NCI-H2107 treated with DMSO at 0.1 percent for 48 hours (cell line): ENCODE measurements around the gene ADGRL3.

Source experiments
- DNase-seq: peaks from one replicate; lab custom pipeline; 2025; ENCODE audit not compliant: unreplicated experiment; lab: John Stamatoyannopoulos, UW

The ADGRL3 gene

DNA sequence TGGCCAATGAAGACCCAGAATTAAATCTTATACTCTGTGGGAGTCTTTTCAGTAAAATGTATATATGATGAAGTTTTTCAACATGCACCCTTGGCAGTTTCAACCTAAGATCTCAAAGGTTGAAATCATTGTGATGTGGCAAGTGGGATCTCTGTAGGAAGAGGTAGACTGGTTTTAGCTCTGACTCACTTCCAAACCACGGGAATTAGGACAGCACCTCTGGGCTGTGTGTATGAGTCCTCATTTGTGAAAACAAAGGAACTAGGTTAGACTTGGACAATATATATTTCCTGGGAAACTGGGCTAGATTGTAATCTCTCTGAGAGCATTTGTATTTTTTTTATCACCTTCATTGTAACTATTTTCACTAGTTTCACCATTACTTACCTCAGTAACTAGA lies 333.0 kb downstream of the ADGRL3 start:
- no peak for DNase-seq

DNA sequence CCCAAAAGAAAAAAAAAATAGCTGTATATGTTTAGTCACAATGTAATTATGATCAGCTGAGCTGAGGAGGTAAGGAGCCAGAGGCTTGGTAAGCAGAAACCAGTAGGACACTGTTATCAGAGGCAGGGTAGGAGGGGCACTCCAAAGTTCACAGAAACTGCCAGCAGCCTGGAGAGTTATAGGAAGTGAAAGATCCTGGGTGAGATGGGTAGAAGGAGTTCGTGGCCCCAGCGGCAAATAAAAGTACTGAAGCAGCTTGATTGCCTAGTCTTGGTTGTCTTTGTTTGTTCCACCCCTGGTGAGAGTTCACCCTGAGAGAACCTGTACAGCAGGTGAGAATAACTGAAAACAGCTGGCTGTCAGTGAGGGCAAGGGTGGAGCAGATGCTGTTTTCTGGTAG lies 340.8 kb downstream of the ADGRL3 start:
- no peak for DNase-seq

GRCh38 chr4:61541459-61541858 lies 341.3 kb downstream of the ADGRL3 start:
- no peak for DNase-seq

DNA sequence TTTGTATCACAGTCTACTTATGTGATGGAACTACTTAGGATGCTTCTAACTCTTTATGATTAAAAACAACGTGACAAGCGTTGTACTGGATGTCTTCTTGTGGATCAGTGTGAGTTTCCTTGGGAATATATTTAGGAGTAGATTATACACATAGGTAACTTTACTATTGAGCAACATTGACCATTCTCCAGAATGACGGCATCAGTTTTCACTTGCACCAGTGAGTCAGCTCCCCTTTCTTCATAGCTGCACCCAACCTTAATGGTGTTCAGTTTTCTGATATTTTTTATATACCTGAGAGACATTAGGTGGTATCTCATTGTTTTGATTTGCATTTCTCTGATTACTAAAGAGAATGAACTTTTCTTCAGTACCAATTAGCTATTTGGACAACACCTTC lies 343.9 kb downstream of the ADGRL3 start:
- no peak for DNase-seq

DNA sequence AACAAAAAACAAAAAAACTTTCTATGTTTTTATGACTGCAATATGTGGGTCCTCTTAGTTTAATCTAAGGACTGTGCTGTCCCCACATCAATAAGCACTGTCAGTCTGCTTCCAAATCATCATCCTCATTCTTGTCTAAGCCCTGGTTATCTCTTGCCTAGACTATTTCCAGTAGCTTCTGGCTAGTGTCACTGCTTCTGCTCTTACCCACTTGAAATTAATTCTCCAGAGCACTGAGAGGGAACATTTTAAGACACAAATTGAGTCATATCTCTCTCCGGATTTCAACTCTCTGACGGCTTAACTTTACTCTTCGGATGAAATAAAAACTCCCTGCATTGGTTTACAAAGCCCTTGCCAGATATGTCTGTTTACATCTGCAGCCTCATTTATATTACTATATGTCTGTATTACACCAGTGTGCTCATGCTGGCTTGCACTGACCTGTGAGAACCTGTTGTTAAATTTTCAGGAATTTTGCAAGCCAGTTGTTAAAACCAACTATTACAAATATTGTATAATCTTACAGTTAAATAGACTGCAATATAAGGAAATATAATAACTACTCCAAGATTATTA lies 345.9 kb downstream of the ADGRL3 start:
- DNase-seq, result no peak

DNA sequence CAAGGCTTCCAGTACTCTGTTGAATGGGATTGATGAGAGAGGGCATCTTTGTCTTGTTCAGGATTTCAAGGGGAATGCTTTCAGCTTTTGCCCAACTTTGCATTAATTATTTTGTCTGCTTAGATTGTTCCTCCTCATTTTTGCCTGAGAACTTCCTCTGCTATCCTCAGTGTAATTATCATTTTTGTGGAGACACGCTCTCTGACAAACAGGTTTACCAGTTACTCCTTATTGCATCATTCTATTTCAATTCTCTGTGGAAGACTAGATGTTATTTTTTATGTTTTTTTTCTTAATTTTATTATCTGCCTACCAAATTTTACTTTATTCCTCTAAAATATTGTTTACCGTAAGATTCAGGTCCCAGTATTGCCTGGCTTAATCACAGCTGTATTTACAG lies 349.2 kb downstream of the ADGRL3 start:
- DNase-seq, result no peak

- no peak for DNase-seq
Observed at GRCh38 chr4:61553557-61554125, 353.5 kb downstream of the ADGRL3 start.

GRCh38 chr4:61555789-61556188 lies 355.7 kb downstream of the ADGRL3 start:
- no peak for DNase-seq

DNA sequence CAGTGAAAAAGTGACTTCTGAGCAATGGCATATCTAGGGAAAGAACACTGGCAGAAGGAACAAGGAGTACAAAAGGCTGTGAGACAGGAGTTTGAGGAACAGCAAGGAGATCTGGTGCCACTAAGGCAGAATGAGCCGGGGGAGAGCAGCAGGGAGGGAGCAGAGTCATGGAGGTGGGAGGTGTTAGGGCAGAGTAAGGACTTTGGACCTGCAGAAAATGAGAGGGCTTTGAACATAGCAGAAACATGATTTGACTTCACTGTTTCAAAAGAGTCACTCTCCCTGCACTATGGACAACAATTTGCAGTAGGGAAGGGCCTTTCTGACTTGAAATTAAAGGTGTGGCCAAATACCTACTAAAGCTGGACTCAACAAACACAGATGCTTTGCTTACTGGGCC lies 356.2 kb downstream of the ADGRL3 start:
- no peak for DNase-seq

GRCh38 chr4:61559396-61559795 lies 359.3 kb downstream of the ADGRL3 start:
- DNase-seq, result no peak

DNA sequence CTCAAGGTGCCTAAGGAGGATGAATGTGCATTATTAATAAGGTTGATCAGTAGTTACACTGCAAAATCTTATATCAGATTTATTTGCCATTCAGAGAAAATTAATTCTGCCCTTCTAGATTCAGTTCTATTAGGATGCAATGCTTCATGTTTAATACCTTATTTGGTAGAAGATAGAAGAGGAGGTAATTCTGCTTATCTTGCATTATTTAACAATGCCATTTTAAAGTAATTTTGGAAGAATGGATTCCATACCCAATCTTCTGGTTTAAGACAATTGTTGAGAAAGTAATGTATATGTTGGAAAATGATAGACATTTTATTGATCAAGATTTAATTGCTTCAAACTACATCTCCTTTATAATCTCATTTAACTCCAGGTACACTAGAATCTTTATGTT lies 360.9 kb downstream of the ADGRL3 start:
- DNase-seq, result no peak

- DNase-seq, result no peak
Observed at GRCh38 chr4:61571761-61572559, 371.8 kb downstream of the ADGRL3 start.

DNA sequence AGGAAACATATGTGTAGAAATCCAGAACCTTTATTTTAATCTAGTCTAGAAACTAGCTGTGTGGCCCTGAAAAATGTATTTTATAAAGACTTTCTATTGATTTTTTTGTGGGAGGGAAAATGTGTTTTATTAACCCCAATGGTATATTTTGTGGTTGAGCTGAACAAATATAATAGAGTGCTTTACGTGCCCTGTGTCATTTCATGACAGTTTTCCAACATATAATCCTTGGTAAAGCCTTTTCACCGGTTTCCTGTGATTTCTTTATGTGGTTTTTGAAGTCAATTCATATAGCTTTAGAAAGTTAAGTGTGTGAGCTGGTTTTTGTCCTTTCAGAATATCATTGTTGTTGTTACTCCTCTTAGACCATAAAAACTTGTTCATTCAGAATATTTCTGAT lies 375.7 kb downstream of the ADGRL3 start:
- DNase-seq, result no peak

- DNase-seq, result no peak
Observed at GRCh38 chr4:61579786-61580185, 379.7 kb downstream of the ADGRL3 start.

DNA sequence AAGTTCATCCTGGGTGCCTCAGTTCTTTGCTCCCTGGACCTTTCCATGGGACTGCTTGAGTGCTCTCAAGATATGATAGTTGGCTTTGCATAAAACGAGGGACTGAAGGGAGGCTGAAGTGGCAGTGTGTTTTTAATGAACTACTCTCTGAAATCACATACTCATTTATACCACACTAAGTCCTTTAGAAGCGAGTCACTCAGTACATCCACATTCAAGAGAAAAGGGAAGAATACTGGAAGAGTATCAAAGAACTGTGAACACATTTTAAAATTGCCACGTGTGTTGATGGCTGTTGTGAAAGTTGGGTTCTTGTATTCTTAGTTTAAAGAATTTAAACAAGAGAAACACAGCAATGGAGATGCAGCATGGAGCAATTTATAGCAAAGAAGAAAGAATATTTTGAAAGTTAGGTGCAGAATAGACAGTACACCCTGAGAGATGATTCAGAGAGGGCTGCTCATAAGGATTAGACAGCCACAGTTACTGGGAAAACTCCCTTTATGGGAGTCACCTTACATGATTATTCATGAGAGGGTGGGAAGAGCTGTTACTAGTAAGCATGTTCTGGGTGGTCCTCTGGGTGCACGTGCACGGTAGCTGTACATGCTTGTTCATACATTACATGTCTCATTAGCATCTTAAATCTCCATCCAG lies 380.7 kb downstream of the ADGRL3 start:
- no peak for DNase-seq

DNA sequence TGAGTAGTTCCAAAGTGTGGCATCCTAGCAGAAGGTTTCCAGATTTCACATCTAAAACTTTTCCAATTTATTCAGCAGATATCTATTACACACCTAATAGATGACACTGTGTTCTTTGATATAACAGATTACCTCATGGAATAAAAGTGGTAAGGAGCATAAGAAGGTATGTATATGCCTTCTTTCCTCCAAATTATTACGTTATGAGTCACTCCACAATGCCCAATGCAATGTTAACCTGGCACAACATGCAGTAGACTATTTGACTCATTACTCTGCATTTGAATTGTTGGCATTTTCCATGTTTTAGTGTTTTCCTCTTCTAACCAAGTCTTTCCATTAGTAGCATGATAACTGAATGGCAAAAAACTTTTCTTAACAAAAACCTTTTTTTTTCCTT lies 383.6 kb downstream of the ADGRL3 start:
- DNase-seq, result no peak

- no peak for DNase-seq
Observed at GRCh38 chr4:61588621-61589402, 388.7 kb downstream of the ADGRL3 start.

DNA sequence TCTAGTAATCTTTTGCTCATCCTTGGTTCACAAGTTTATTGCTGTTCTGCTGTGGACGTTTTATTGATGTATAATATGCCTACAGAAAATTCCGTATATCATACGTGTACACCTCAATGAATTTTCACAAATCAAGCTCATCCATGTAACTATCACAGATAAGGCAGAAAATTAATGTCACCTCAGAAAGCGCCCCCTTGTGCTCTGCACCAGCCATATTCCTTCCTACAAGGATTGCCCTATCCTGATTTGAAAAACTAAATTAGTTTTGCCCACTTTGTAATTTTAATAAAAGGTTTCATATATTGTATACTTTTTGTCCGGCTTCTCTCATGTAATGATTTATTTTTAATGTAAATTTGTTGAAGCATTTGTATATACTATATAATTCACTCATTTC lies 390.8 kb downstream of the ADGRL3 start:
- DNase-seq, result no peak

GRCh38 chr4:61596606-61597340 lies 396.6 kb downstream of the ADGRL3 start:
- DNase-seq, result no peak

- DNase-seq, result no peak
Observed at GRCh38 chr4:61603086-61603485, 403.0 kb downstream of the ADGRL3 start.

- DNase-seq, result no peak
Observed at GRCh38 chr4:61604054-61604453, 403.9 kb downstream of the ADGRL3 start.
